Keratinocyte (primary cell): ENCODE measurements around the gene FOXE3. TPM values are rescaled to one million over a fixed set of nuclear protein-coding genes. Genes with fewer than 3 reads are reported as not detected.

Experiments
- DNase-seq: peaks from one replicate; pipeline ENCODE4 v3.0.0-alpha.2; 2011; ENCODE audit warnings: low read depth, missing footprints, low spot score
- FAIRE-seq: peaks from 2 replicates; lab custom pipeline; 2011; peaks lifted over from hg19 to GRCh38; lab: Jason Lieb, UNC
- H2AFZ ChIP-seq: 2 replicates; pipeline ENCODE4 v1.6.0; 2012; ENCODE audit warnings: low read length, control low read depth, inconsistent platforms; ENCODE audit not compliant: control insufficient read depth
- H3K27ac ChIP-seq: 2 replicates; pipeline ENCODE4 v1.5.1; 2011; ENCODE audit warnings: low read length; ENCODE audit not compliant: control insufficient read depth, insufficient read depth
- H3K27me3 ChIP-seq: 3 replicates; pipeline ENCODE4 v1.6.0; 2011; ENCODE audit warnings: low read length; ENCODE audit not compliant: control insufficient read depth, insufficient read depth; ENCODE audit errors: extremely low read depth
- H3K36me3 ChIP-seq, 2 experiments: 2 replicates in 1 of 2; 3 replicates in 1 of 2; pipeline ENCODE4 v1.5.1; 2011; ENCODE audit warnings: low read length in 2 of 2, mild to moderate bottlenecking in 1 of 2; ENCODE audit not compliant: control insufficient read depth in 2 of 2, insufficient read depth in 2 of 2; ENCODE audit errors: extremely low read depth in 1 of 2
- H3K4me1 ChIP-seq: 3 replicates; pipeline ENCODE4 v1.5.1; 2011; ENCODE audit warnings: low read length; ENCODE audit not compliant: control insufficient read depth, insufficient read depth; ENCODE audit errors: extremely low read depth
- H3K4me2 ChIP-seq: 3 replicates; pipeline ENCODE4 v1.6.0; 2011; ENCODE audit warnings: low read depth, low read length; ENCODE audit not compliant: control insufficient read depth, insufficient read depth; ENCODE audit errors: extremely low read depth
- H3K4me3 ChIP-seq, 3 experiments: fragments of 200-600 bp in 1 of 3; sonication (generic) in 1 of 3; 2 replicates in 2 of 3; 3 replicates in 1 of 3; pipeline ENCODE4 v1.5.1; 2011 to 2016; ENCODE audit warnings: low read length in 3 of 3, mild to moderate bottlenecking in 3 of 3, control low read depth in 2 of 3, inconsistent platforms in 1 of 3, low read depth in 1 of 3, mixed read lengths in 1 of 3, mixed run types in 1 of 3, moderate library complexity in 1 of 3; ENCODE audit not compliant: control insufficient read depth in 2 of 3, insufficient read depth in 2 of 3; ENCODE audit errors: extremely low read depth in 1 of 3
- H3K79me2 ChIP-seq: 2 replicates; pipeline ENCODE4 v1.6.0; 2012; ENCODE audit warnings: low read length; ENCODE audit not compliant: control insufficient read depth, insufficient read depth
- H3K9ac ChIP-seq: 3 replicates; pipeline ENCODE4 v1.6.0; 2011; ENCODE audit warnings: low read length; ENCODE audit not compliant: control insufficient read depth, insufficient read depth; ENCODE audit errors: extremely low read depth
- H3K9me1 ChIP-seq: 3 replicates; pipeline ENCODE4 v1.6.0; 2011; ENCODE audit warnings: low read length; ENCODE audit not compliant: control insufficient read depth, insufficient read depth; ENCODE audit errors: extremely low read depth
- H3K9me3 ChIP-seq: 2 replicates; pipeline ENCODE4 v1.5.1; 2012; ENCODE audit warnings: low read depth, low read length; ENCODE audit not compliant: control insufficient read depth
- H4K20me1 ChIP-seq: 3 replicates; pipeline ENCODE4 v1.6.0; 2011; ENCODE audit warnings: low read length; ENCODE audit not compliant: control insufficient read depth, insufficient read depth; ENCODE audit errors: extremely low read depth
- CTCF ChIP-seq, 3 experiments: IDR thresholded peaks in 1 of 3; conservative IDR thresholded peaks in 1 of 3; optimal IDR thresholded peaks in 1 of 3; 2 replicates in 2 of 3; 3 replicates in 1 of 3; pipeline versions ENCODE3 to v1.5.1; 2011; ENCODE audit warnings: low read length in 3 of 3, mild to moderate bottlenecking in 3 of 3, moderate library complexity in 2 of 3, control low read depth in 1 of 3, inconsistent platforms in 1 of 3; ENCODE audit not compliant: insufficient read depth in 2 of 3; ENCODE audit errors: extremely low read depth in 1 of 3
- EZH2 ChIP-seq: IDR thresholded peaks from one replicate; pipeline ENCODE4 v1.6.1; 2012; ENCODE audit warnings: inconsistent platforms, mild to moderate bottlenecking, low read length, moderate library complexity
- dilution Hi-C: fragments of 300-500 bp; cut with MboI; formaldehyde crosslinking; loops from one replicate; pipeline ENCODE4 v1.7.0; 2020; ENCODE audit warnings: low sequenced_read_pairs; ENCODE audit not compliant: extremely low pct_ligation_motif_present
- polyA plus RNA-seq, 5 experiments: library from polyadenylated mRNA; depleted of rRNA in 3 of 5; stranded (reverse) in 3 of 5; stranded (forward) in 1 of 5; unstranded in 1 of 5; fragments of >200 nt; gene quantifications; 1 replicate in 1 of 5; 2 replicates in 3 of 5; 3 replicates in 1 of 5; pipeline versions ENCODE4 v1.2.1 to v1.2.3, GENCODE V29; 2011 to 2012; ENCODE audit warnings: missing spikeins in 2 of 5, low read depth in 1 of 5, low replicate concordance in 1 of 5

Gene FOXE3
- polyA plus RNA-seq, 1 donor (not counting 4 experiments of a cell fraction or from before 2014, with no cell fraction given): not detected

- H3K27me3 ChIP-seq: peaks cover 89% of the 10 kb centered on the region
- dilution Hi-C loops: no loop called here
Measured at GRCh38 chr1:47442202-47442601, 26.1 kb downstream of the FOXE3 start.

GRCh38 chr1:47442842-47443529, 26.9 kb downstream of the FOXE3 start:
- Histone ChIP-seq H3K4me1 (peaks cover 8% of the 10 kb centered on the region), H3K9me3 (no peaks in the 10 kb centered on the region), H3K36me3 (no peaks in the 10 kb centered on the region), H3K9ac (no peak overlapping the region), H2AFZ (no peak overlapping the region), H3K79me2 (no peaks in the 10 kb centered on the region), H3K9me1 (no peaks in the 10 kb centered on the region), H4K20me1 (peaks cover 8% of the 10 kb centered on the region), H3K4me3 (no peak overlapping the region), H3K4me2 (no peak overlapping the region), H3K27me3 (peaks cover 96% of the 10 kb centered on the region), H3K27ac (no peak overlapping the region)
- DNase-seq (no peak), FAIRE-seq (no peak)
- TF ChIP-seq CTCF (optimal IDR thresholded peaks at IDR 0.05 in 1 of 3, IDR thresholded peaks at IDR 0.05 in 1 of 3, conservative IDR thresholded peaks at IDR 0.05 in 1 of 3; ENCODE audit: extremely low read depth in 1 of 3, insufficient read depth in 2 of 3, low read length in 3 of 3) (no peak), EZH2 (peak; percentile 58)
- dilution Hi-C loops: no loop called here

More at GRCh38 chr1:47442202-47442601, 26.1 kb downstream of the FOXE3 start:
- H3K79me2 ChIP-seq: no peaks in the 10 kb centered on the region
- H3K9ac ChIP-seq: no peak overlapping the region
- H3K4me1 ChIP-seq: peaks cover 8% of the 10 kb centered on the region
- no peaks in the 10 kb centered on the region for H3K36me3 ChIP-seq
- TF ChIP-seq EZH2 (no peak), CTCF (optimal IDR thresholded peaks at IDR 0.05 in 1 of 3, IDR thresholded peaks at IDR 0.05 in 1 of 3, conservative IDR thresholded peaks at IDR 0.05 in 1 of 3; ENCODE audit: extremely low read depth in 1 of 3, insufficient read depth in 2 of 3, low read length in 3 of 3) (no peak)
- no peaks in the 10 kb centered on the region for H3K9me3 ChIP-seq
- no peak for FAIRE-seq
- peaks cover 8% of the 10 kb centered on the region for H4K20me1 ChIP-seq
- no peak overlapping the region for H2AFZ ChIP-seq
- no peak for DNase-seq
- no peak overlapping the region for H3K27ac ChIP-seq
- H3K9me1 ChIP-seq: no peaks in the 10 kb centered on the region
- no peak overlapping the region for H3K4me3 ChIP-seq
- H3K4me2 ChIP-seq: no peak overlapping the region
